GM20000 (cell line): ENCODE measurements around the gene NPIPB9.
"Not testable (repeated sequence)": the region's sequence is repeated elsewhere in the genome, so short reads cannot be mapped to it uniquely, and the experiment has no call there.

Experiments
- DNase-seq: peaks from one replicate; pipeline ENCODE4 v3.0.0; 2012; ENCODE audit warnings: low spot score

Gene NPIPB9

DNA sequence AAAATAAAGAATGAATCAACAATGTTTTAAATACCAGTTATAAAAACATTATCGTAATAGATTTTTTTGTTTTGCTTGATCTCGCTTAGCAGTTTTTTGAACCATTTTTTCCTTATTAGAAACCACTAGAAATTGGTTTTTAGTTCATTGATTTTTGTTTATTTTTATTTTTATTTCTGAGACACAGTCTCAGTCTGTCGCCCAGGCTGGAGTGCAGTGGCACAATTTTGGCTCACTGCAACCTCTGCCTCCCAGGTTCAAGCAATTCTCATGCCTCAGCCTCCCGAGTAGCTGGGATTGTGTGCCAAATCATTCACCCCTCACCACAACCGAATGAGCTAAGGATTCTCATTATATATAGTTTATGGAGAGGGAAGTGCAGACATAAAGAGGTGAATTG is at the start of gene NPIPB9:
TSS of gene NPIPB9 (plus strand) at position 301 of the 400 bp plus-strand sequence.
- DNase-seq = not testable (repeated sequence)

GRCh38 chr16:28704246-28704645 is 47.3 kb upstream of the NPIPB9 start:
- not testable (repeated sequence) for DNase-seq

DNA sequence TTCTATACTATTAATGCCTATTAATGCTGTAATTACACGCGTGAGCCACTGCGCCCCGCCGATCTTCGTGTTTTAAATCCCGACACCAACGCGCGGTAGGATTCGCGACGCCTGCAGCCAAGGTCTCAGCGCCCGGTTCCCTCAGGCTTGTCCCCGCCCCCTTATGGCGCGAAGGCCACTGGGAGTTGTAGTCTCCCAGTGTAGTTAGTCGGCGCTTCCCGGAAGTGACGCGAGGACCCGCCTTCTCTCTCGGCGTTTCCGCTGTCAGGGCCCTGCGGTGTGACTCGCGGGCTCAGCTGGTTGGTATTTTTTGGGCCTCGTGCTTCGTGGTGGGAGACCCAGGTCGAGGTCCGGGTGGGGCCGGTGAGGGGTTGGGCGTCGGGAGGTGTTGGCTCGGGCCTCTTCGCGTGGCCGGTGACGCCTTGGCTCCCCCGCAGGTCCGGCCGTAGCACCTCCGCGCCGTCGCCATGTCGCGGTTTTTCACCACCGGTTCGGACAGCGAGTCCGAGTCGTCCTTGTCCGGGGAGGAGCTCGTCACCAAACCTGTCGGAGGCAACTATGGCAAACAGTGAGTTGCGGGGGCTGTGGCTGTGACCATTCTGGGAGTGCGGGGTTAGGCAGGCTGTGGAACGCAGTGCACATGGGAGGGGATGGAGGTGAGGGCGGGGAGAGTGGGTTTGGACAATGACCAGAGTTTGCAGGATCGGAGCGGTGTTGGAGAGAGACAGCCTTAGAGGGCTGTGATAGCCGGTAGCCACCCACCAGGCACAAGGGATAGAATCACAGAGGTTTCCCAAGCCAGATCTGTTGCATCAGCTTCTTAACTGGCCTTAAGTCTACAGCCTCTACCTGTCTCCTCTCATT is 40.1 kb upstream of the NPIPB9 start, which contains the start of gene EIF3C:
TSS of gene EIF3C (plus strand) at position 245 of the 864 bp plus-strand sequence. CDS start at position 468, 223 bp downstream.
- DNase-seq = not testable (repeated sequence)

DNA sequence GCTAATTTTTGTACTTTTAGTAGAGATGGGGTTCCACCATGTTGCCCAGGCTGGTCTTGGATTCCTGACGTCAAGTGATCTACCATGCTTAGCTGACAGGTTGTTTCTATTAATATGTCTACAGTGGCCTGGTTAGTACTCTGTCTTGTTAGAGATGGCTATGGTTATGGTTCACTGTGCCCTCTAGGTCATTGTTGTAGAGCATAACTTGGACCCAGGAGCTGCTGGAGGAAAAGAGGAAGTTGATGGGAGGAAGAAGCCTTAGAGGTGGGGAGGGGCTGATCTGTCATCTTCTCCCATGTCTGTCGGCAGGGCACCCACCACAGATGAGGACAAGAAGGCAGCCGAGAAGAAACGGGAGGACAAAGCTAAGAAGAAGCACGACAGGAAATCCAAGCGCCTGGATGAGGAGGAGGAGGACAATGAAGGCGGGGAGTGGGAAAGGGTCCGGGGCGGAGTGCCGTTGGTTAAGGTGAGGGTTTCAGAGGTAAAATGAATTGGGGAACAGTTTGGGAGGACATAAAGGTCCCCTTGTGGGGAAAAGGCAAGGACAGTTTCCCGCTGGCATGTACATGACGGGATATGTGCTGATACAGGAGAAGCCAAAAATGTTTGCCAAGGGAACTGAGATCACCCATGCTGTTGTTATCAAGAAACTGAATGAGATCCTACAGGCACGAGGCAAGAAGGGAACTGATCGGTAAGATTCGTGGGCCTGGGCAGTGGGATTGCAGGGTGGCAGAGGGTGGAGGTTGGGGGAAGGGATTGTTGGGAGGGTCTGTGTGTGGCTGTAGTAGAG is 28.5 kb upstream of the NPIPB9 start:
- not testable (repeated sequence) for DNase-seq

DNA sequence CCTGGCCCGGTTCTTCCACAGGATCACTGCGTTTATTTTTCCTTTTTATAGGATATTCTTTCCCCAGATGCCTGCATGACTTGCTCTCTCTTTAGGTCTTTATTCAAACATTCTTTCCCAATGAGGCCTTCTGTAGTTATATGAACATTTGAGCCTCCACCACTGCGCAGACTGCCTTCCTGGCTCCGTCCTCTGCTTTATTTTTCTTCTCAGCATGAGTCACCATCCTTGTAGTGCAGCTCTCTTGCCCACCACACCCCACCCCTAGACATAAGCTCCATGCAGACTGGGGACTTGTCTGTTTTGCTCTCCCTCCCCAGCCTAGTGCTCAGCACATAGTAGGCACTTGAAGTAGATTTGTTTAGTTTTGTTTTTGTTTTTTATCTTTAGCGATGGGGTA is 20.3 kb upstream of the NPIPB9 start:
- not testable (repeated sequence) for DNase-seq

- not testable (repeated sequence) for DNase-seq
These were observed 19.0 kb upstream of the NPIPB9 start for GRCh38 chr16:28732455-28733124.

GRCh38 chr16:28739787-28740186 is 11.8 kb upstream of the NPIPB9 start:
- DNase-seq = not testable (repeated sequence)

- DNase-seq = not testable (repeated sequence)
These were observed 11.0 kb upstream of the NPIPB9 start for GRCh38 chr16:28740631-28741030.

- not testable (repeated sequence) for DNase-seq
These were observed 10.3 kb upstream of the NPIPB9 start for GRCh38 chr16:28741295-28741694.

DNA sequence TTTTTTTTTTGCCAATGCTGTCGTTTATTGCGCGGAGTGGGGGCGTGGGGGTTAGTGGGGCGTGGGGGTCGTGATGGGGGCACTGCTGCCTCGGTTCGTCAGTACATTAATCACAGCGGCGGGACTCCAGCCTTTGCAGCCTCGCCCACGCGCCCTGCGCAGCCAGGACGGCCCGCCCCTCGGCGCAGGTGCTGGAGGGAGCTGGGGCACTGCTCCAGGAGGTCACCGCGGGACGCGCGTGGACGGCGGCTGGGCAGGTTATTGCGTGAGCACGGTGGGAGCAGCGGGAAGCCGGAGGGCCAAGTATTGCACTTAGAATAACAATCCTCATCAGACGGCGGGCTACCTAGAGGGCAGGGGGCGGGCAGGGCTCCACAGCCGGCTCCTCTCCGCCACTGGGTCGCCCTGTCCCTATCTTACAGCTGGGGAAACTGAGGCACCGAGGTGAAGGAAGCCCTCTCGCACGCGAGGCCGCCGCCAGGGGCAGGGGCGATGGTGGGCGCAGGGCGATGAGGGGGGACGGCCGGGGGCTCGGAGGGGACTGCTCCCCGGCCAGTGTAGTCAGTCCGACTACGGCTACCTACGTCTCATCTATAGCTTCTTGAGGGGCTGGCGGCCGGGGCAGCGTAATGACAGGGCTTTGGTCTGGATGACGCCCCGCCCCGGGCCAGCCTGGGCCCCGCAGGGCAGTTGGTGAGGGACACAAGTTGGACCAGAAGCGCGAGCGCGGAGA is 4.8 kb upstream of the NPIPB9 start:
- not testable (repeated sequence) for DNase-seq

DNA sequence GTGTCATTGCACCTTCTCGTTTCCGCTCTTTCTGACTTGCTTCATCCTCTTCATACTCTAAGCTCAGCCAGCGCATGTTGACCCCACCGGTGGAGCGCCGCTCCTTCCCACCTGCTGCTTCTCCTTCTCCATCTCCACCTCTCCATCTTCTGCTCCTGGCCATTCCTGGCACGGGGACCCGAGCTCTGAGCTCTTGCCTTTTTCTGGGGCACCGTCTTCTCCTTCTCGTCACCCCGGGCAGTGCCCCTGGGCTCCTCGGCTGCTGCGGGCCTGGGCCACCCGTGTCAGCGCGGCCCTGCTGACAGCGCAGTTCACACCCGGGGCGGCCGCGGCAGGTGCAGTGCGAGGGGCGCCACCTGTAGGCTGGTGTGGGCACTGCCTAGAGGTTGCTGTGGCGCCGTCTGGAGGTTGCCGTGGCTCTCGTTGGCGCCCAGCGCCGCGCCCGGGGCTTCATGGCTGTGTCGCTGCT is 1.6 kb upstream of the NPIPB9 start:
- not testable (repeated sequence) for DNase-seq

DNA sequence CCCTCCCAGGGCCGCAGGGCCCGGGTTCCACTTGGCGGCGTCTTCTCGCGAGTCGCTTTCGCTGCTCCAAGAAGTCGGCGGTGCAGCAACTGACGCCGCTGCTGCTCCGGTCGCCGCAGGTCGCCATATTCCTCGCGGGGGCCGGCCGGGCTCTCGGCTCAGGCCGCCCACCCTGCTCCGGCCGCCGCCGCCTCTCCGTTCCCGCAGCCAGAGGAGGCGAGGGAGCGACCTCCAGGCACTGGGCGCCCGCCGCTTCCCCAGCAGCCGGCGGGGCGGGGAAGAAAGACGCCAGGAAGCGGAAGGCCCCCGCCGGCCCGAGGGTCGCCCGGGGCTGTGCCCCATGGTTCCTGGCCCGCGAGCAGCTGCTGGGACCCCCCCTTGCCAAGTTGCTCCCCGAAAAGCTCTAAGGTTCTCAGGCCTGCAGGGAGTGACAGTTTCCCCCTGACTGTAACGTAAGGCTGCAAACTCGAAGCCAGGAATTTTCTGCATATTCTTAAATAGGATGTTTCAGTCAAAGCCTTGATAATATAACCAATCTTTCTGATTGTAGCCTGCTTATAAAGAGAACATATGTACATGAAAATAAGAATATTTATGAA is 1.0 kb upstream of the NPIPB9 start:
- not testable (repeated sequence) for DNase-seq

GRCh38 chr16:28781697-28782096 is 30.1 kb downstream of the NPIPB9 start:
- DNase-seq = not testable (repeated sequence)

GRCh38 chr16:28782357-28782756 is 30.8 kb downstream of the NPIPB9 start:
- not testable (repeated sequence) for DNase-seq
